NCI-H1092 (cell line): ENCODE measurements around the gene IGSF3.

Experiments
- DNase-seq: peaks from one replicate; lab custom pipeline; 2025; lab: John Stamatoyannopoulos, UW

The IGSF3 gene

DNA sequence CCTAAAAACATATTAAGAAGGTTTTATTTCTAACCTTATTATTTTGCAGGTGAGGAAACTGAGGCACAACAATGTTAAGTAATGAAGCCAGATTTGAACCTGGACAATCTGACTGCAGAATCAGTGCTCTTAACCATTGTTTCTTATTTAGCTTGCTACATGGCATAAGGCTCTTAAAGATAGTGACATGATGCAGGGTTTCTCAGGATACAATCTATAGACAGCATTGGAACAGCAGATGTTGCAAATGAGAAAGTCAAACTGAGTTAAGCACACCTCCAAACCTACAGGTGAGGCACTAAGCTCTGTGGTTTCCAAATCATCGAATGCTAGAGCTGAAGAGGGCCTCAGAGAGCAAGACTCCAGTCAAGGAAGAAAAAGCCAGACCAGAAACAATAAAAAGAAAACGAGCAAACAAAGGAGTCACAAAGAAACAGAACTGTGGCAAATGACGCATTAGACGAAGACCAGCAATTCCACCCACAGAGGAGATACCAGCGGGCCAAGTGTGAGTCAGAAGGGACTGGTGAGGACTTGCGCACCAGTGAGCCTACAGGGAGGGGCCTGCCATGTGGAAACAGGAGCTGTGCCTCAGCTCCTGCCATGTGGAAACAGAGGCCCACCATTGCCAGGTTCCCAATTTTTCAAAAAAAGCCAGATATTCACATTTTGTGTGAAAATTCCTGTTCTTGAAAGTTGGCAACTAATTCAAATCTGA is 111.1 kb downstream of the IGSF3 start:
- no peak for DNase-seq

DNA sequence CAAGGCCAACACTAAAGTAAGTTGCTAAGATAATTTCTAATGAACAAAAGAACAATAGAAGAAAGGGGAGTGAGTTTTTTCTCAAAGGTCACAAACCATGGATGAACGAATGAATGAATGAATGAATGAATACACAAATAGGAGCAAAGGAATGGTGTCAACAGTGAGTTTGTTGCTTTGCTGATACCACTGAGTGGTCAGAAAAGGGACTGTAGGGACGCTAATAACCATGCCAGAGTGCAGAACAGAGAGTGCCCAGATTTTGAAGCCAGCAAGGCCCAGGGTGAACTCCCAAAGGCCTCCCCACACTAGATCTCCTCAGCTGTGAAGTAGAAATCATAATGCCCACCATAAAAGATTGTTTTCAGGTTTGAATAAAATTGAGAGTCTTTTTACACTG is 112.6 kb downstream of the IGSF3 start:
- DNase-seq: no peak

DNA sequence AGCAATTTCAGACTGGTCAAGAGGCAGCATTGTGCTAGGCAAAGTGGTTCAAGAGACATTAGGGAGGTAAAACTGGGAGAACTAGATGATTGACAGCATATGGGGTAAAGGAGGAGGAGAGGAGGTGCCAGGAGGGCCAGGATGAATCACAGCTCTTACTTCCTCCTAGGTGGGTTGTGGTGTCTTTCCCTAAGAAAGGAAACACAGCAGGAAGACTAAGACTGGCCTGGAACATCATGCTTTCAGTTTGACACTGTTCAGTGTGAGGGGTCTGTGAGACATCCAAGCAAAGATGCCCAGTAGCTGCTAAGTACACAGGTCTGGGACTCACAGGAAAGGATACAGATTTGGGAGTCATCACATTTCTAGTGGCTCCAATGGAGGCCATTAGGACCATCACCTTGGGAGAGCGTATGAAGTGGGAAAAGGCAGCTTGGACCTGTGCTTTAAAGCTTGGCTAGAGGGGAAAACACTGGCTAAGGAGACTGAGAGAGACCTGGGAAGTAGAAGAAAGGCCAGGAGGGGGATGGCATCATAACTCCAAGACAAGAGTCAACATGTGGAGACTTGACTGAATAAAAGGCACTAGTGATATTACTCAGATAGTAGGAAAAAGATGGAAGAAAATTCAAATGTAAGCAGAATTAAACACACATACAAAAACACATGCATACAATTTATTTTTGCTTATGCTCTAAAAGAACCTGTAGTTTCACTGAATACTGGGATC is 114.0 kb downstream of the IGSF3 start:
- DNase-seq: no peak

DNA sequence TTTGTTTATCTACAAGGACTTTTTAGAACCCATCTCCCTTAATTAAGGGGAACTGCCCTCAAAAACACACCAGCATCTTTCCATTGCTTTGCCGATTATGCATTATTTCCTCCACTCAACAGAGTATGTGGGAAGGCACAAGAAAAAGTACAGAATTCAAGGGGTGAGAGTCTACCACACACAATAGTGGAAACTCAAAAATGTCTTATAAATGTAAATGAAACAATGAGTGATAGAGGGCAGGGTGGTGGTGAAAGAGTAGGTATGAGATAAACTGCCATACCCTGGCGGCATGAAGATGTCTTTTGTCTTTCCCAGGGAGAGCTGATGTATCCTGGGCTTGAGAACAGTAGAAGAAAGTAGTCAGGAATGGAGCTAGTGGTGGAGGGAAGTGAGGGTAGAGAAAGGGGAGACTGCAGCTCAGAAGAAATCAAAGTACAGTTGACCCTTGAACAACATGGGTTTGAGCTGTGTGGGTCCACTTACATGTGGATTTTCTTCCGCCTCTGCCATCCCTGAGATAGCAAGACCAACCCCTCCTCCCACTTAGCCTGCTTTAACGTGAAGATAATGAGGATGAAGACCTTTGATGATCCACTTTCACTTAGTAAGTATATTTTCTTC is 121.1 kb downstream of the IGSF3 start:
- DNase-seq: no peak

DNA sequence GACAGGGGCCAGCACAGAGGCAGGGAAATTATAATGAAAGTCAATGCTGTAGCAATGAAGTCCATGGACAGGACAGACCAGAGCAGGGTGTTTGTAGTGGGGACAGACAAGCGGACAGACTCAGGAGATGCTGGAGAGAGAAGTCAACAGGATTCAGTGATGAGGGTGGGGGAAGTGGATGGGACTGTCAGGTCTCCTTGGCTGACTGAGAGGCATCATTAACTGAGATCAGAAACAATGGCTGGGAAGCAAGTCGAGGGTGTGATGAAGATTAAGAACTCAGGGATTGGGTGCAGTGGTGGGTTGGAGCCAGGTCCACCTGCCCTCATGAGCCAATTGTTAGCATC is 122.2 kb downstream of the IGSF3 start:
- DNase-seq: no peak

DNA sequence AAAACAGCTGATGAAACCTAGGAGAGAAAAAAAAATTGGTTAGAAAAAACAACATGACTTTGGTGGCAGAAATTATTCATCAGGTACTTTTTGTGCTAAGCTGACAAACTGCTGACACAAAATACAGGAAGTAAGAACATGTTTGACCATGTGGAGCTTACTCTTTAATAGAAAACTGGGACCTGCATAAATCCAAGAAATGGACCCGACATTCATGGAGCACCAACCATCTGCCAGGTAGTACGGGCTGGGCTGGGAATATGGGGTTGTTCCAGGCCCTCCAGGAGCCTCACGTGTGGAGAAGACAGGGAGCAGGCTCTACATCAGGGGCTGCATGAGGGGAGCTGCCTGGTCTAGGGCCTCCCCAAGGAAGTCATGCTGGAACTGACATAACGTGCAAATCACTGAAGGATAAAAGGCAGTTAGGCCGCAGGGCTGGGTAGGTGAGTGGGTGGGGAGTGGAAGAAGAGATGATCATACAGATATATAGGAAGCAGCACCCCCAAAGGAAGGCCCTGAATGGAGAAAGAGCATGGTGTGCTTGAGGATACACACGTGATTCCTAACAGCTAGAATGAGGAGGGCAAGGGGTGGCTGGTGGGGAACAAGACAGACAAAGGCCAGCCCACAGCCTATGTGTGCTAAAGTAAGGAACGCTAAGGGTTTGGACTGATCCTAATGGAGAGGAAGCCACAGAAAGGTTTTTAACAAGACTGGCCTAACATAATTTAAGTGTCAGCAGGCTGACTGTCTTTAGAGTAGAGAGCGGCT is 122.8 kb downstream of the IGSF3 start:
- no peak for DNase-seq

DNA sequence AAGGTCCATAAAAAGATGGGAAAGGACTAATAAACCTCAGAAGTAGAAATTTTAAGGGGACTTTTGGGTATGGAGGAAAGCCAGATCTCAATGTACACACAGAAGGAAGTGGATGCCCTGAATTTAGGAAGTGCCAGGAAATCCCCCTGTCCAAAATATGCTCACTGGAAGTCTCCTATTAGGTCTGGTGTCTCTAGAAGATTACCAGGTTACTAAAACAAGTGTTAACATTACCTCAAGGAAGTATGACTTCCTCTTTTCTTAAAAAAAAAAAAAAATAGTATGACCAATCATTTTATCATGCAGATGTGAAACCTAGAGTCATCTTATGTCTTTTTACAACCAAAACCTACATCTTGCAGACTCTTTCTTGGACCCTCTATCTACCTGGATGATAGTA is 127.4 kb downstream of the IGSF3 start:
- no peak for DNase-seq

DNA sequence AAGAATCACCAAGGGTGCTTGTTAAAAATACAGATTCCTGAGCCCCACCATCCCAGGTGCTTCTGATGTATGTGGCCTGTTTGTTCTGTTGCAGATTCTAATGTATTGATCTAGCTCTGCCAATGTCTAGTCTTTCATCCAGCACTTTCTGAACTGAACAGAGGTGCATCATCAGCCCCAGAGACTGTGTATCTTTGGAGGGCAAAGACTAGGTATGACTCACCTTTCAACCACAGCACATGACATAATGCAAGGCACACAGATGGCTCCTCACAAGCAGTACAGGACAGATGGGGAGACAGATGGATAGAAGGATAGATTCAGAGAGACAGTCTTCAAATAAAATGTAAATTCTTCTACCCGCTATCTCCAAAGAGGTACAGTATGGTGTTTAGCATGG is 129.0 kb downstream of the IGSF3 start:
- no peak for DNase-seq

DNA sequence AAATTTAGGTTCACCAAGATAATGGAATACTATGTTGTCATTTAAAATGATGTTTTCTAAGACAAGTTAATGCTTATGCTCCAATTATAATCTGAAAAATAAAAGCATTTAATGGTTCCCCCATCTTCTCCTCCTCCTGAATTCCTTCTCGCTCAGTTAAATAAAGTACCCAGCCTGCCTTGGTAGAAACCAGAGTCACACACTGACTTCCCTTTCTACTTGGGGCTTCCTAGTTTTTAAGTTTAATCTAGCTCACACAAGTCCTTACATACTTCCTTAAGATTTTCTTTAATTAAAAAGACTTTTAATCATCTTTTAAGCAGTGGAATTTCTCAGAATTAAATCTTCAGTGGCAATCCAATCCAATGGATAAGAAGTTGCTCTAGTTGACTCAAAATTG is 129.6 kb downstream of the IGSF3 start:
- no peak for DNase-seq

DNA sequence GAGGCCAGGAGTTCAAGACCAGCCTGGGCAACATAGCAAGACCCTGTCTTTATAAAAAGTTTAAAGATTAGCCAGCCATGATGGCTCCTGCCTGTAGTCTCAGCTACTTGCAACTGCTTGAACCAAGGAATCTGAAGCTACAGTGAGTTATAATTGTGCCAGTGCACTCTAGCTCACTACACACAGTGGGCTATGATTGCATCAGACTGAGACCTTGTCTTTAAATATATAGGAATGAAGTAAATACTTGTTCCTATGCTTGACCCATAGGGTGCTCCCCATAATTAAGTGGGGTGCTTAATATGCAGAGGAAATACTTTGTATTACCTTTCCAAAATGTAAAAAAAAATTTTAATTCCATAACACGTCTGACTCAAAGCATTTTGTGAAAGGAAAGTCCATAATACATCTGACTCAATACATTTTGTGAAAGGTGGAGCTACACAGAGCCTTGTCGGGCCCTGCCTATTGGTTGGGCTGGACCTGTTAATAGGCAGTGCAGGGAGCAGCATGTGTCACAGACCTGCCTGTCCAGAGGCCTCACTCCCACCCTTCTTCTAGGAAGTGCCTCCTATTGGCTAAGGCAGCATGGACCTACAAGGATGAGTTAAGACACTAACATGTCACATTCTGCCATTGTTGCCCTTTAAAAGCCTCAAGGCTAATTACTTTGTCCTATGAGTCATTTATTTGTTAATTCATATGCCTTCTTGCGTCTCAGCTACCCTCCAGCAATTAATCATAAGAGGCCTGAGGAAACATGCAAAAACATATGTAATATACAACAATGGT is 130.3 kb downstream of the IGSF3 start:
- no peak for DNase-seq

DNA sequence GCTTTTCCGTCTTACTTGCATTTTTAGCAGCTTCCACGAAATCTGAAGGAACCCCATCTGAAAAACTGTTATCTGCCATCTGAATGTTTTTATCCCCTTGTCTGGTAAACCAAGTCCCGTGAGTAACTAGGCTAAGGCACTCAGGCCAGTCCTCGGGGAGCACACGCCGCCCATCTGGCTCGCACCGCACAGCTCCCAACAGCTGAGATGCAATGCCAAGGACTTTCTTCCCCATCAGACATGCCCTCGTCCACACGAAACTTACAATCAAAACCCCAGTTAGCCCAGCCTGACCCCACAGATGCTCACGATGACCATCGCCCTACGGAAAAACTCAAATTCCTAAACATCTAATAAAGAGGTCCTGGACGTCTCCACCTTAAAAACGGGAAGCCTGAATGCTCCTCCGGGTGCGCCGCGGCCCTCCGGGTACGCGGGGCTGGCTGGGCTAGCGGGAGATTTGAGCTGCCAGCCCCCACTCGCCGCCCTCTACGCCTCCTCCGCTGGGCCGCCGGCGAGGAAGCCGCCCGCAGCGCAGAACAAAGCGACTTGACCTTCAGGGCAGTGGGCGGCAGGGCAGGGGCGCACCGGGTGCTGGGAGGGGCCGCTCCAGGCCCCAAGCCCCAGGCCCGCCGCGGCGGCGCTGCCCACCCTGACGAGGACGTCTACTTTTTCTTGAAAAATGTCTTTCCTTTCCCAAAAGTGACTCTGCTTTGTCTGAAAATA is 133.4 kb downstream of the IGSF3 start:
- no peak for DNase-seq

DNA sequence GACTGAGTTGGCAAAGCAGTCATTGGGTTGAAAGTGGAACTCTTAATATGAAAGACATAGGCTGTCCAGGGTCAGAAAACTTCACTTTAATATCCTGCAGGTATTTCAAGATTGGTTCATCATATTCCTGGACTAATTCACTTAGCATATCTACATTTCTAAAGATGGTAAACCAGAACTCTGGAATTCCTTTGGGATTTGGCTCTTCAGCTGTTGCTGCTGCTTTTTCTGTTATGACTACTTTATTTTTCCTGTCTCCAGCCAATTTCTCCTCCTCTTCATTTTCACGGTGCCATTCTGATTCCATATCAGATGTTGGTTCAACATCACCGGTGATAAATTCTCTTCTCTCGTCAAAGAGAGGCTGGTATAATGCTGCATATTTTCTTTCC is 134.1 kb downstream of the IGSF3 start:
- no peak for DNase-seq

DNA sequence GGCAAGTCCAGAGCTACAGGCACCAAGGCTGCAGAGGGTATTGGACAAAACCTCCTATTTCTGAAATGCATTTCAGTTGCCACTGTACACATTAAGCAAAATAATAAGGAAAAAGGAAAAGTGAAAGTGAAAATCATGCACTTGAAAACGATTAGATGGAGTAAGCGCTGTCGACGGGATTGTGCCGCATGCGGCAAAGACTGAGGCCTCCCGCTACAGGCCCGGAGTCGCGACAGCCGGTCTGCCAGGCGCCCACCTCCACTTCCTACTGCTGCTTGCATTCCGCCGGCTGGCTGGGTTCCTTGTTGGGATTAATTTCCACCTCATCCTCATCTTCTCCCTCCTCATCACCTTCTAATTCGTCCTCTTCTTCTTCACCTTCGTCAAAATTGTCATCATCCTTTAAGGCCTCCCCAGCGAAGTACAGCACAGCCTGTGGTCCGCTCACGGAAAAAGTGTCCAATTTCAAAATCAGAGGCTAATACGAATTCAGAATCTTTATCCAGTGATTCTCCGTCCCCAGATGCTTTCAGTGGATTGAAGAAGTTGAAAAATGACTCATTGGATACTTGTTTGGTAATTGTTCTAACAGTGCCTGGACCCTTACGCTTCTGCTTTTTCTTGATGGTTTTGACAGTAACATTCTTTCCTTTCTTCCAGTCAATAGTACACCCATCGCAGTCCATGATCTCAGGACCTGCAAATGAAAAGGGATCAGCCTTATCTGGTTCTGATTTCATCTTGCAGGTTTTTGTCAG is 134.7 kb downstream of the IGSF3 start:
- DNase-seq: no peak

DNA sequence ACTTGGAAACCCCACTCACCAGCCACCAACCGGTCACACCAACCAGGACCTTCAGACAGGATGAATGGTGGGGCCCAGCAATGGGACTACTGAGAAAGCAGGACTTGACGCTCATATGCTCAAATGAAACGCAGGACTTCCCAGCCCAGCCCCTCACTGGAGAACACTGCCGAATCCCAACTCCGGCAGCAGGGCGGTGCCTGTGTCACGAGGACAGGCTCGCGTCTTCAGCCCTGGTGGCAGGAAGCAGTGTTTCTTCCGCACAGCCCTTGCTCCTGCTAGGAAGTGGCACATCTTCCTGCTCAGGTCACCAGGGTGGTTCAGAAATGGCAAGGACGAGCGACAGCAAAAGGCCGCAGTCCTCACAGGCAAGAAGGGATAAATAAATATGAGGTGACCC is 135.6 kb downstream of the IGSF3 start:
- no peak for DNase-seq

DNA sequence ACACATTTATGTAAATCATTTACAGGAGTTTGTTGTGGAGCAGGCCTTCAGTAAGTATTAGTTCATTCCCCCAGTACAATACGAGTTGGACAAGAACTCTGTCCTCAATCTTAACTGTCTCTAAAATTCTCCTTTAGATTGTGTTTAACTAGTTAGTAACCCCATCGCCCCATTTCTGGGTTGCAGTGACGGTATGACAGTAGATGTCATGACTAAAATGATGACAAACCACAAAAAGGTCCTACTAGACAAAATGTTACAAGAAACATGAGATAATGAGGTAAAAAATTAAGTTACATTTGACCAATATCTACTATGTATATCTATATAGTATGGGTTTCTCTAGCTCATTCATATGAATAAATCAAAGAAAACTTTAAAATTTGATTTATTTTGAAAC is 137.9 kb downstream of the IGSF3 start:
- DNase-seq: no peak

DNA sequence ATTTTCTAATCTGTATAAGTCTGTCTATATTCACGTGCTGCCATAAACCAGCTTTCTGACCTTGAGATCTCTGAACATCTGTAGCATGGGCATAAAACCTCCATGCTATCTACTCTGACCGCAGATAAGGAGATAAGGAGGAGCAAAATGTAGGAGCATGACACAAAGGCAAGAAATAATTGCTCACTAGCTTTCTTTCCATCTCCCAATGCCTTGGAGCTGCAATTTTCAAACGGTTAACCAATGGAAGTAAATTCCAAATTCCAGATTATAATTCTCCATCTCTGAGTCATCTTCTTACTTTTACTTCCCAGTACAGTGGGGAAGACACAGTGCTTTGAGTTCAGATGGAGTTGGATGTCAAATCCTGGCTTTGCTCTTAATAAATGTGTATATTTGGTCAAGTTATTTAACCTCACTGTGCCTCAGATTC is 138.3 kb downstream of the IGSF3 start:
- DNase-seq: no peak

DNA sequence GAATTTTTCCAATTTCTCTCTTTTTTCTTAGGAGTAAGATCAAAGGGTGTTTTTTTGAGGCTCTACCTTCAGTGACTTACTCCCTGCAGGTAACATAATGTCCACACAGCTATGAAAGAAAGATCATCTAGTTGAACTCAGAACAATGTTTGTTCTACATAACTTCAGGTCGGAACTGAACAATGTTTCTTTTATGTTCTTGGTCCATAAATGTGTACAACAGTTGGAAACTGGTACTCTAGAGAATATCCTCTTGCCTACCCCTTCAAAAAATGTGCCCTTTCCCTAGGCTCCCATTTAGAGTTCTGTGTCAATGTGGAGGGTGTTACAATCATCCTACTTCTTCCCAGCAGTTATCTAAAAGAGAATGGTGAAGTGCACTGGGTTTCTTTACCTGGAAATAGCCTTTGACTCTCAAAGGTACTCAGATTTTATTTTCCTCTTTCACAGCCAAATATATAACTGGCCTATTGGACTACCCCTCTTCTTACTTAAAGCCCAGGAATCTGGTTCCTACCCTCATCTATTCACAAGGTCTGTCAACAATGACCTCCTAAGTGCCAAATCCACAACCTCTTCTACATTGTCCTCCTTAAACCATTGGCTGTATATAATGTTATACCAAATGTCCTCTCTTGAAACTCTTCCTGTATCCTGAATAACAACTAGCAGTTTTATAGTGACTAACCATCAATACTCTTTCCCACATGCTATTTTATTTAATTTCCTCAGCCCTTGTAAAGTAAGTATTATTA is 139.0 kb downstream of the IGSF3 start:
- no peak for DNase-seq

DNA sequence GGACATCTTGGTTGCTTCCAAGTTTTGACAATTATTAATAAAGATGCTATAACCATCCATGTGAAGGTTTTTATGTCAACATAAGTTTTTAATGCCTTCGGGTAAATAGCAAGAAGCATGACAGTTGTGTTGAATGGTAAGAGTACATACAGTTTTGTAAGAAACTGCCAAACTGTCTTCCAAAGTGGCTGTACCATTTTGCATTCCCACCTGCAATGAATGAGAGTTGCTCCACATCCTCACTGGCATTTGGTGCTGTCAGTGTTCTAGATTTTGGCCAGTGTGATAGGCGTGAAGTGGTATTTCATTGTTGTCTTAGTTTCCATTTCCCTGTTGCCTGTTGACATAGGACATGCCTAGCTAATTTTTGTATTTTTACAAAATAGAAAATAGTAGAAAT is 142.1 kb downstream of the IGSF3 start:
- DNase-seq: no peak
